Neuron (in vitro differentiated cells): ENCODE measurements around the gene PIGN.

ENCODE experiments used
- H2AFZ ChIP-seq: one replicate; pipeline ENCODE4 v1.6.1; 2013; ENCODE audit warnings: low read depth, mild to moderate bottlenecking, inconsistent platforms, low read length, moderate library complexity
- H3K27me3 ChIP-seq: one replicate; pipeline ENCODE4 v1.6.1; 2013; ENCODE audit warnings: low read length; ENCODE audit not compliant: insufficient read depth
- H3K36me3 ChIP-seq: one replicate; pipeline ENCODE4 v1.6.1; 2013; ENCODE audit warnings: low read length; ENCODE audit not compliant: insufficient read depth
- H3K4me1 ChIP-seq: one replicate; pipeline ENCODE4 v1.6.1; 2013; ENCODE audit warnings: low read length; ENCODE audit not compliant: insufficient read depth
- H3K4me3 ChIP-seq: 2 replicates; pipeline ENCODE4 v1.5.1; 2013; ENCODE audit warnings: mild to moderate bottlenecking, low read length, moderate library complexity
- H3K9me3 ChIP-seq: one replicate; pipeline ENCODE4 v1.6.1; 2013; ENCODE audit warnings: low read length

PIGN gene

DNA sequence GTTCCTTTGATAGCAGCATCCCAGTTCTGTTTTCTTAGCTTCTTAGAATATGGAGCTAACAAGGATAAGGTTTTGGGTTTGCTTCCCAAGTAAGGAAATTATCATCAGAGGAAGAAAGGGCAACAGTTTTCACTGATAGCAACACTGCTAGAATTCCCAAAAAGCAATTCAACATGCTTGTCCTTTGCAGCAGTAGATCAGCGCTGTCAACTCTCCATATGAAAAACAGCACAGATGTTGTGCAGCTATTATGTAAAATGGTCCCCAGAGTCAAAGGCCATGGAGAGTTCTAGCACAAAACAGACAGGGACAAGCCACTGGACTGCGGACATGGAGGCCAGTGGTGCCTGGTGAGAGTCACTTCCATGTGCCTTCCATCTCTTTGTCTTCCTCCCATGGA is 158.1 kb downstream of the PIGN start:
- Histone ChIP-seq H3K27me3 (no peaks in the 10 kb centered on the region), H2AFZ (no peak overlapping the region), H3K4me1 (peaks cover 3% of the 10 kb centered on the region), H3K36me3 (no peaks in the 10 kb centered on the region), H3K9me3 (no peaks in the 10 kb centered on the region), H3K4me3 (no peak overlapping the region)

DNA sequence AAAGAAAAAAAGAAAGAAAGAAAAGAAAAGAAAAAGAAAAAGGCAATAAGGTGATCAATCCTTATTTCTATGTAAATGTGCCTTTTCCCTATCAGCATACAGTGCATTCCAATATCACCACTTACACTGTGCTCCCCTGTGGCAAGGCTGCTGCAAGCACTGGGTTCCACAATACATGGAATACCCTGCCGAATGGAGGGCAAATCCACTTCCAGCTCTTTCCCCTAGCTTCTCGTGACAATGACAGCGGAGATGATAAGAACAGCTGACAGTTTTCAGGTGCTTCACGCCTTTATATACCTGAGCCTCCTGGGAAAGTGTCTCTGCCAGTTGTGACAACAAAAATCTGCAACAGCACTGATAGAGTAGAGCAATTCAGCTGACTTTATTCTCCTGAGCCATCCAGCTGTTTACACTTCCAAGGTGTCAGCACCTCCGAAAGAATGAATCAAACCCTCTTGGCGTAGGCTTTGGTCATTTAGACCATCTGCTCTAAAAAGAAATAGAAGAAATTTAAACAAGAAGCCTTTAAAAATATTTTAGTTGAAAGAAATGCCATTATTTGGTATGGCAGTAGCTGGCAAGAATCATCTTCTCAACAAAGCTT is 158.8 kb downstream of the PIGN start:
- Histone ChIP-seq H3K9me3 (no peaks in the 10 kb centered on the region), H3K4me1 (peaks cover 3% of the 10 kb centered on the region), H3K36me3 (no peaks in the 10 kb centered on the region), H3K4me3 (no peak overlapping the region), H3K27me3 (no peaks in the 10 kb centered on the region), H2AFZ (no peak overlapping the region)

DNA sequence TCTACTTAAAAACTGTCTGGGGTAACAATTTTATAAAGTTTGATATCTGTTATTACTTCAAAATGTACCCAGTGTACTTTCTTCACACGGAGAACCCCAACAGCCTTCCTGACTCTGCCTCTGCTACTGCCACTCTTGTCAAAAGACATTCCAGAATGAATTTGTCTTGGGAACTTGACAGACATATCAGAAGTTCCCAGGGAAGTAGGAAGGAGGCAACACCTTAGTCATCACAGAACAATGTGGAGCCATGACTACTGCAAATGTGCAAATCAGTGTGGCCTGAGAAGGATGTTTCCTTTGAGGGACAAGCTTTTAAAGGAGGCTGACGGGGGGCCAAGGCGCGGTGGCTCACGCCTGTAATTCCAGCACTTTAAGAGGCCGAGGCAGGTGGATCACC is 160.3 kb downstream of the PIGN start:
- Histone ChIP-seq H3K36me3 (no peaks in the 10 kb centered on the region), H3K27me3 (no peaks in the 10 kb centered on the region), H3K9me3 (no peaks in the 10 kb centered on the region), H2AFZ (no peak overlapping the region), H3K4me3 (no peak overlapping the region), H3K4me1 (peaks cover 3% of the 10 kb centered on the region)

DNA sequence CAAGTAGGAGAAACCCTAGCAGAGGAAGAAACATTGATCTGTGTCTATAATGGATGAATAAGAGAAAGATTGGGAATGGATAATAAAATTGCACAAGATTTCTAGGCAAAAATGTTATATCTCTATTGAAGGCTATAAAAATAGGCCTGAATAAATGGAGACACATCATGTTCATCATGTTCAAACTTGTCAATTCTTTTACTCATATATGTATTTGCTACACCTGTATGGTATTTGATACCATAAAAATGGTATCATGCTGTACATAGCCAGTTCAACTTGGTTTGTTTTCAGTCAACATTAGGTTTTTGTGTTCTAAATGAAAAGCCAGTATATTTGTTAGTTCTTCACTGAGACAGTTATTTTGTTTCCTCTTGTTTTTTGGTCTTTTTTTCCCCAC is 161.9 kb downstream of the PIGN start:
- Histone ChIP-seq H3K4me1 (peaks cover 3% of the 10 kb centered on the region), H3K36me3 (no peaks in the 10 kb centered on the region), H3K9me3 (no peaks in the 10 kb centered on the region), H3K27me3 (no peaks in the 10 kb centered on the region), H3K4me3 (no peak overlapping the region), H2AFZ (no peak overlapping the region)

DNA sequence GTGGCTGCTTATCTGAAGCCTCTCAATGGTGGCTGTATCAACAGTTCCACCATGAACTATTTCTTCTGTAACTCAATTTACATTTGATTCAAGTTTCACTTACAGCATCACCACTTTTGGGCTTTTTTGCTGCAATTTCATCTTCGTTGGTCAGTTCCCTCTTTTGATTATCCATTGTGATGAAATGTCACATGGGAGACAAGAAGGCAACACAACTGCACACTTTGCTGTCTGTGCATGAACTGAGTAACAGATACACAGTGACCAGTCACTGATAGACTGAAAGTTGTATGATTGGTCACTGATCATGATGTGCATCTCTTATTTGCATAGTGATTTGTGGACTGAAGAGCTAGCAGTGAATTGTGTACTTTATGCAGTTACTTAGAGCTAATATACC is 163.3 kb downstream of the PIGN start:
- no peaks in the 10 kb centered on the region for H3K4me1 ChIP-seq
- H2AFZ ChIP-seq: no peak overlapping the region
- H3K4me3 ChIP-seq: no peak overlapping the region
- H3K27me3 ChIP-seq: no peaks in the 10 kb centered on the region
- H3K9me3 ChIP-seq: no peaks in the 10 kb centered on the region
- no peaks in the 10 kb centered on the region for H3K36me3 ChIP-seq

DNA sequence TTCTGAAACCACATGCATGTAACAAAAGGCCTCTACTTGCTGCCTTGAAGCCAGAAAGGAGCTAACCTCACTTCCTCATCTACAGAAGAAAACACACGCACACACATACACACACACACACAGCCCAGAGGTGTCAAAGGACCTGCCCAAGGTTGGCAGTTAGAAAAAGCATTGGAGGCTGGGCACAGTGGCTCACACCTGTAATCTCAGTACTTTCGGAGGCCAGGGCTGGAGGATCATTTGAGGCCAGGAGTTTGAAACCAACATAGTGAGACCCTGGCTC is 168.2 kb downstream of the PIGN start:
- Histone ChIP-seq H3K27me3 (no peaks in the 10 kb centered on the region), H2AFZ (no peak overlapping the region), H3K4me1 (no peaks in the 10 kb centered on the region), H3K36me3 (no peaks in the 10 kb centered on the region), H3K9me3 (no peaks in the 10 kb centered on the region), H3K4me3 (no peak overlapping the region)

DNA sequence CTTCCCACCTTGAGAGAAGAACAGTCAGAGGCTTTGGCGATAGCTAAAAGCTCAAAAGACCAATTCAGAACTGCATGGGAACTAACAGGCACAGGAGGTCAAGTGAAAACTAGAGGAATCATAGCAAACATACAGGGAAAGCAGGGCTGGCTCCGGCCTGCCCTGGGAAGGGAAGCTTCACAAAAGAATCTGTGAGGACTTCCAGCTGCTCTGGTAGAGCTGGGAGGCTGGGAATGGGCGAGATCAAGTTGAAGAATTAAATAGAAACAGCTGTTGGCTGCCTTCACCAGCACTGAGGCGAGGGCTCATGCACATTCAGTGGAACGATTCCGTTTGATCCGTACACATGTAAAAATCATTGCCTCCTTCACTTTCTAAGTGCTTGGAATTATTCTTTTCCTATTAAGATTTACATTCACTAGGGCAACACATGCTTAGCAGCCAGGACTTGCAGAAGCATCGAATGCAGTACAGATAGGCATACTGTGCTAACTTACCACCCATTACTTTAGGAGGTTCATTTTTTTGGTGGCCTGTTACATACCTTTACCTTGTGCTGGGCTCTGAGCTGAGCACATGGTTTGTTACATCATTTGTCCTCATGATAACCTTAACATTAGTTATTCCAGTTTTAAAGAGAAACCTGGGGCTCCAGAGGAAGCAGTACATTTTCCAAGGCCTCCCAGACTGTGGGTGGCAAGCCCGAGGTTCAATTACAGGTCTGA is 168.7 kb downstream of the PIGN start:
- no peaks in the 10 kb centered on the region for H3K27me3 ChIP-seq
- no peak overlapping the region for H3K4me3 ChIP-seq
- no peaks in the 10 kb centered on the region for H3K36me3 ChIP-seq
- H3K9me3 ChIP-seq: no peaks in the 10 kb centered on the region
- no peaks in the 10 kb centered on the region for H3K4me1 ChIP-seq
- H2AFZ ChIP-seq: no peak overlapping the region

DNA sequence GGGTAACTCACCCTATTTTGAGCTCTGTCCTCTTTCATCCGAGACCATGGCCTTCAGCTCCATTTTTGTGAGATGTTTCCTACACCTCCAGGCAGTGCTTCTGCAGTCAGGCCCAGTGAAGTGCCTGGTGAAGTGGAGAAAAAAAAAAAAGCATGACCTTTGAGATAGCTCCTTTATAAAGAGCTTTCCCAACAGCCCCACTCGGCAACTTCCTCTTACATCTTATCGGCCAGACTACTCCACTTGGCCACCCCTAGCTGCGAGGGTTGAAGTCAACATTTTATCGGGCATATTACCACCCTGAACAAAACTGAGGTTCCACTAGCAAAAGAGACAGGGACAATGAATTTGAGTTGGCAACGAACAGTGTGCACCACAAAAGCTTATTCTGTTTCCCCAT is 169.2 kb downstream of the PIGN start:
- Histone ChIP-seq H3K27me3 (no peaks in the 10 kb centered on the region), H3K4me3 (no peak overlapping the region), H2AFZ (no peak overlapping the region), H3K9me3 (no peaks in the 10 kb centered on the region), H3K4me1 (no peaks in the 10 kb centered on the region), H3K36me3 (no peaks in the 10 kb centered on the region)

DNA sequence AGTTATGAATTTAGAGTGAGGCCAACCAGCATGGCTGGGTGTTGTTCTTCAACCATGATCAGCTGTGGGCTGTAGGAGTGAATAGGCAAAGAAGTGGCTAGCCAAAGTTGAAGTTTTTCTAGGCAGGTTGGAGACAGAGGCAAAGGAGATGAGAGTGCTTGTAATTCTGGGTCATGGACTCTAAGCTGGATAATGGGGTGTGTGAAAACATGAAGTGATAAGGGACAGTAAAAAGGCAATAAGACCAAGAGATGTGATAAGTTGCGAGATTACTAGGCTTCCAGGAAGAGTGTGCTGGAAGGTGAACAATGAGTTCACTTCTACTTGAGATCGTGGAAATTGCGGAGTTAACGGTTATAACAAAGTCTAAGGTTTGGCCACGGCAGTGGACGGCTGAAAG is 175.4 kb downstream of the PIGN start:
- no peaks in the 10 kb centered on the region for H3K27me3 ChIP-seq
- no peaks in the 10 kb centered on the region for H3K36me3 ChIP-seq
- no peaks in the 10 kb centered on the region for H3K9me3 ChIP-seq
- H2AFZ ChIP-seq: no peak overlapping the region
- H3K4me3 ChIP-seq: no peak overlapping the region
- H3K4me1 ChIP-seq: no peaks in the 10 kb centered on the region

DNA sequence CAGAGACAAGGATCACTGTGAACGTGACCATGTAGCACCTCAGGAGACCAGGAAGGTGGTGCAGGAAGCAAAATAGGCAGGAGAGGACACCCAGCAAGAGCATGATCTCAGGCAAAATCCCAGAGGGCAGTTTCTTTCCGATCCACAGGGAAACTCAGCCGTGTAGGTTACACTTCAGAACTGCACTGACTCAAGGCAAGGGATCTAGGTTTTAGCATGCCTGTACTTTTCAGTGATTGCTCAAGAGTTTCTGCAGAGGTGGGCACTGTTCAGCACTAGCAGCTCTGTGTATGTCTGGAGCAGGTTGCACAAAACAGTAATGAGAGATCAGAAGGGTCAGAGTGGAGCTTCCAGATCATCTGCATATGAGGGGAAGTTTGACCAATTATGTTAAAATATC is 177.3 kb downstream of the PIGN start:
- no peaks in the 10 kb centered on the region for H3K36me3 ChIP-seq
- H3K4me3 ChIP-seq: no peak overlapping the region
- H3K9me3 ChIP-seq: peaks cover 2% of the 10 kb centered on the region
- no peak overlapping the region for H2AFZ ChIP-seq
- no peaks in the 10 kb centered on the region for H3K27me3 ChIP-seq
- no peaks in the 10 kb centered on the region for H3K4me1 ChIP-seq

DNA sequence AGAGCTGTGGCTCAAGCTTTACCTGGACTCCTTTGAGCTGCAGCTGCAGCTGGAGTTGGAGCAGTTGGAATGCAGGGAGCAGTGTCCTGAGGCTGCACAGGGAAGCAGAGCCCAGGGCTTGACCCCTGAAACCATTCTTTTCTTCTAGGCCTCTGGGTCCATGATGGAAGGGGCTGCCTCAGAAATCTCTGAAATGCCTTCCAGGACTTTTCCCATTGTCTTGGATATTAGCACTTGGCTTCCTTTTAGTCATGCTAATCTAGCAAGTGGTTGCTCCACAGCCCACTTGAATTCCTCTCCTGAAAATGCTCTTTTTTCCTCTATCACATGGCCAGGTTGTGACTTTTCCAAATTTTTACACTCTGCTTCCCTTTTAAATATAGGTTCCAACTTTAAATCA is 185.5 kb downstream of the PIGN start:
- H3K27me3 ChIP-seq: no peaks in the 10 kb centered on the region
- H3K4me3 ChIP-seq: no peak overlapping the region
- H2AFZ ChIP-seq: no peak overlapping the region
- no peaks in the 10 kb centered on the region for H3K36me3 ChIP-seq
- H3K9me3 ChIP-seq: peaks cover 7% of the 10 kb centered on the region
- peaks cover 2% of the 10 kb centered on the region for H3K4me1 ChIP-seq

DNA sequence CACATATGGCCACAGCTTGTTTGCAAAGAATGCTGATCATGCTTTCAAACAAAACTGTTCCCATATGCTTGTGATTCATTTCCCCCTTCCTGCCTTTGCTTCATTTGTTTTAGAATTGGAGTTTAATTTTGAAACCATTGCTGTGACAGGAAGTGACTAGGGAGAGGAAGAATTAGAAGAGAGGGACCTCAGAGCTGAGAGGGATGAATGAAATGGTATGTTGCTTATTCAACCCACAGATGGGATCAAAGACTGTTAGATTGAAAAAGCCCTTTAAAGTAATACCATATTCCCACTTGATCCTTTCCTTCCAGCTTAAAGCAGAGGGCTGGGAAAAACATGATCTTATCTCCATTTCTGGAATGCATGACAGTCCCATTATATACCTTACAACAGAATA is 187.9 kb downstream of the PIGN start:
- Histone ChIP-seq H3K4me1 (peaks cover 2% of the 10 kb centered on the region), H3K27me3 (no peaks in the 10 kb centered on the region), H3K4me3 (no peak overlapping the region), H3K36me3 (no peaks in the 10 kb centered on the region), H3K9me3 (peaks cover 6% of the 10 kb centered on the region), H2AFZ (no peak overlapping the region)

DNA sequence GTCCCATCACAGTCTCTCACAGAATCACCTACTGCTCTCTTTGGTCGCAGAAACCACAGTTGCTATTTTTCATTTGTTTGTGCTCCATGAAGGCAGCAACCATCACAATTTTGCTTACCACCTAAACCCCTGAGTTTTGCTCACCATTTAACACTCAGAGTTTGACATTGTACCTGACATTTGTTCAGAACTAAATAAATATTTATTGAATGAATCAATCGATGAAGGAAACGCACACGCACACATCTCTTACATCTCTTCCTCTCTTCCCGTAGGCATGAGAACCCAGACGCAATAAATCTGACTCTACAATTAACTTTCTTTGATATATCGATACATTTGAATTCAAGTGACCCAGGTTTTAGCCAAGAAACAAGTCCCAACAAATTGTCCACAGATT is 188.5 kb downstream of the PIGN start:
- no peaks in the 10 kb centered on the region for H3K36me3 ChIP-seq
- no peak overlapping the region for H3K4me3 ChIP-seq
- H2AFZ ChIP-seq: no peak overlapping the region
- peaks cover 2% of the 10 kb centered on the region for H3K4me1 ChIP-seq
- peaks cover 6% of the 10 kb centered on the region for H3K9me3 ChIP-seq
- H3K27me3 ChIP-seq: no peaks in the 10 kb centered on the region

DNA sequence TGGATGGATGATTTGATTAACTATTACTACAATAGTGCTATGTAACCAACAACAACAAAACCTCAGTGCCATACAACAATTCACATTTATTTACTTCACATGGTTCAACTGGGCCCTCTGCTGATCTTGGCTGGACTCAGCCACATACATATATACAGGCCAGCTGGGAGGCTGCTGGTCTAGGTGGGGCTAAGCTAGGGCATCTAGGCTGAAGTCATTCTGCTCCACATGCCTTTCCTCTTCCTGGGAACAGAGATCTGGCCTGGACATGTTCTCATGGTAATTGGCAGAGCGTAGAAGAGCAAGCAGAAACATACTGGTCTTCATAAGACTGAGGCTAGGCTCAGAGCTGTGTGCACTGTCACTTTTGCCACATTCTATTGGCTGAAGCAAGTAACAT is 191.2 kb downstream of the PIGN start:
- H3K9me3 ChIP-seq: no peaks in the 10 kb centered on the region
- no peak overlapping the region for H2AFZ ChIP-seq
- H3K27me3 ChIP-seq: no peaks in the 10 kb centered on the region
- H3K36me3 ChIP-seq: no peaks in the 10 kb centered on the region
- H3K4me1 ChIP-seq: peaks cover 2% of the 10 kb centered on the region
- H3K4me3 ChIP-seq: no peak overlapping the region
